ENCODE measurements around the gene ALG10.
"Not testable (repeated sequence)": the region's sequence is repeated elsewhere in the genome, so short reads cannot be mapped to it uniquely, and the experiment has no call there.

ALG10 gene

GRCh38 chr12:34022079-34022830, at the start of gene ALG10:
ALG10 (plus strand) TSS chr12:34022496; CDS start chr12:34022600, 104 bp downstream.
- DNase-seq: peak; percentile 94 to 97

- not testable (repeated sequence) for DNase-seq
Measured at GRCh38 chr12:33972884-33973283, 49.4 kb upstream of the ALG10 start.

GRCh38 chr12:33977887-33978286, 44.4 kb upstream of the ALG10 start:
- no peak for DNase-seq

GRCh38 chr12:33988197-33988805, 34.0 kb upstream of the ALG10 start:
- no peak for DNase-seq

GRCh38 chr12:33988913-33989312, 33.4 kb upstream of the ALG10 start:
- no peak for DNase-seq

GRCh38 chr12:33994857-33995808, 27.2 kb upstream of the ALG10 start:
- DNase-seq: no peak

- DNase-seq: not testable (repeated sequence)
Measured at GRCh38 chr12:34008835-34009234, 13.5 kb upstream of the ALG10 start.

GRCh38 chr12:34016361-34016760, 5.9 kb upstream of the ALG10 start:
- DNase-seq: no peak

- DNase-seq: no peak
Measured at GRCh38 chr12:34021071-34021470, 1.2 kb upstream of the ALG10 start.

GRCh38 chr12:34027661-34028060, 5.4 kb downstream of the ALG10 start:
- not testable (repeated sequence) for DNase-seq

- no peak for DNase-seq
Measured at GRCh38 chr12:34030591-34030990, 8.3 kb downstream of the ALG10 start.

GRCh38 chr12:34033628-34034296, 11.5 kb downstream of the ALG10 start:
- peak in 1 of 2 experiments; percentile 4 for DNase-seq

- DNase-seq: peak; percentile 1 to 6
Measured at GRCh38 chr12:34038357-34038756, 16.1 kb downstream of the ALG10 start.

GRCh38 chr12:34046570-34046969, 24.3 kb downstream of the ALG10 start:
- DNase-seq: no peak

- not testable (repeated sequence) for DNase-seq
Measured at GRCh38 chr12:34047855-34048254, 25.6 kb downstream of the ALG10 start.

- DNase-seq: no peak
Measured at GRCh38 chr12:34048714-34049113, 26.4 kb downstream of the ALG10 start.

GRCh38 chr12:34051486-34051885, 29.2 kb downstream of the ALG10 start:
- DNase-seq: no peak

- no peak for DNase-seq
Measured at GRCh38 chr12:34054938-34055337, 32.6 kb downstream of the ALG10 start.
